Peyer's patch (tissue), 4 donors: ENCODE results near the gene ZC3H11A. TPM values are rescaled to one million over a fixed set of nuclear protein-coding genes. Genes with fewer than 3 reads are reported as not detected.
"Not testable (repeated sequence)": the region's sequence is repeated elsewhere in the genome, so short reads cannot be mapped to it uniquely, and the experiment has no call there.

Experiments used
- DNase-seq, 3 donors: peaks; one replicate each; pipeline ENCODE4 v3.0.0-alpha.2; 2017 to 2019
- H3K27ac ChIP-seq, 4 donors: fragments of 200-600 bp; sonication (generic); one replicate each; pipeline ENCODE4 v1.5.1; 2016 to 2019
- H3K27me3 ChIP-seq, 2 donors: fragments of 200-600 bp; sonication (generic); one replicate each; pipeline ENCODE4 v1.5.1; 2019
- H3K36me3 ChIP-seq, 3 donors: fragments of 200-600 bp; sonication (generic); one replicate each; pipeline ENCODE4 v1.5.1; 2016 to 2019
- H3K4me1 ChIP-seq, 4 donors: fragments of 200-600 bp; sonication (generic); one replicate each; pipeline ENCODE4 v1.5.1; 2016 to 2019
- H3K4me3 ChIP-seq, 4 donors: fragments of 200-600 bp; sonication (generic); 1 replicate in 3 of 4; 2 replicates in 1 of 4; pipeline ENCODE4 v1.5.1; 2016 to 2019; ENCODE audit warnings: mild to moderate bottlenecking in 1 of 4
- H3K9me3 ChIP-seq, 4 donors: fragments of 200-600 bp; sonication (generic); one replicate each; pipeline ENCODE4 v1.5.1; 2016 to 2019; ENCODE audit warnings: mild to moderate bottlenecking in 1 of 4
- POLR2A ChIP-seq, 2 donors: fragments of 450-650 bp; IDR thresholded peaks; one replicate each; pipeline ENCODE4 v1.5.1; 2017; ENCODE audit warnings: antibody characterized with exemption in 2 of 2, mild to moderate bottlenecking in 2 of 2, moderate library complexity in 2 of 2
- total RNA-seq, 4 donors: library from RNA; depleted of rRNA; stranded (reverse); fragments of >200 nt; gene quantifications; one replicate each; pipeline ENCODE4 v1.1.0, GENCODE V29; 2016
- TF ChIP-seq, protein P1 (sequence below), 6 experiments: fragments of 450-650 bp in 4 of 6; fragments of 200-600 bp in 2 of 6; sonication (generic) in 1 of 6; IDR thresholded peaks; one replicate each; pipeline ENCODE4 v1.5.1; 2017 to 2019; ENCODE audit warnings: antibody characterized with exemption in 6 of 6, mild to moderate bottlenecking in 3 of 6, moderate library complexity in 1 of 6

ZC3H11A gene
- total RNA-seq, 4 donors from 2014 or later, result 78.2 to 122 (median 101) TPM

DNA sequence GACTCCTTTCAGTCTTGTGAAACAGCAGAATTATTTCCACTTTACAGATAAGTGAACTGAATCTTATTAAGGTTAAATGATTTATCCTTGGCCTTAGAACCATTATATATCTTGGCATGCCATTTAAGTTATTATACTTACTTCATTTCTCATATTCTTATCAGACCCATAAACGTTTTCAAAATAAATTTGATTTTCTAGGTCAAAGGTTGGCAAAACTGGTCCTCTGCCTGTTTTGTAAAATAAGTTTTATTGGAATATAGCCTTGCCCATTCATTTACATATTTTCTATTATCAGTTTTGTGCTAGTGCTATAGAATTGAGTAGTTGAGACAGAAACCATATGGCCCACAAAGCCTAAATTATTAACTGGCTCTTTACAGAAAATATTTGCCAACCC lies 33.1 kb downstream of the ZC3H11A start:
- Histone ChIP-seq H3K36me3 (peaks cover 0 to 74% (median 0%) of the 10 kb centered on the region in 3 donors), H3K4me1 (no peaks in the 10 kb centered on the region), H3K27me3 (no peaks in the 10 kb centered on the region), H3K9me3 (no peaks in the 10 kb centered on the region), H3K4me3 (no peak overlapping the region), H3K27ac (peak overlapping the region in 2 of 4 donors; percentile 0 to 6)
- no peak for DNase-seq
- TF ChIP-seq POLR2A (IDR thresholded peaks at IDR 0.05), result no peak
- TF ChIP-seq, protein P1, sequence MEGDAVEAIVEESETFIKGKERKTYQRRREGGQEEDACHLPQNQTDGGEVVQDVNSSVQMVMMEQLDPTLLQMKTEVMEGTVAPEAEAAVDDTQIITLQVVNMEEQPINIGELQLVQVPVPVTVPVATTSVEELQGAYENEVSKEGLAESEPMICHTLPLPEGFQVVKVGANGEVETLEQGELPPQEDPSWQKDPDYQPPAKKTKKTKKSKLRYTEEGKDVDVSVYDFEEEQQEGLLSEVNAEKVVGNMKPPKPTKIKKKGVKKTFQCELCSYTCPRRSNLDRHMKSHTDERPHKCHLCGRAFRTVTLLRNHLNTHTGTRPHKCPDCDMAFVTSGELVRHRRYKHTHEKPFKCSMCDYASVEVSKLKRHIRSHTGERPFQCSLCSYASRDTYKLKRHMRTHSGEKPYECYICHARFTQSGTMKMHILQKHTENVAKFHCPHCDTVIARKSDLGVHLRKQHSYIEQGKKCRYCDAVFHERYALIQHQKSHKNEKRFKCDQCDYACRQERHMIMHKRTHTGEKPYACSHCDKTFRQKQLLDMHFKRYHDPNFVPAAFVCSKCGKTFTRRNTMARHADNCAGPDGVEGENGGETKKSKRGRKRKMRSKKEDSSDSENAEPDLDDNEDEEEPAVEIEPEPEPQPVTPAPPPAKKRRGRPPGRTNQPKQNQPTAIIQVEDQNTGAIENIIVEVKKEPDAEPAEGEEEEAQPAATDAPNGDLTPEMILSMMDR (IDR thresholded peaks at IDR 0.05), result no peak

DNA sequence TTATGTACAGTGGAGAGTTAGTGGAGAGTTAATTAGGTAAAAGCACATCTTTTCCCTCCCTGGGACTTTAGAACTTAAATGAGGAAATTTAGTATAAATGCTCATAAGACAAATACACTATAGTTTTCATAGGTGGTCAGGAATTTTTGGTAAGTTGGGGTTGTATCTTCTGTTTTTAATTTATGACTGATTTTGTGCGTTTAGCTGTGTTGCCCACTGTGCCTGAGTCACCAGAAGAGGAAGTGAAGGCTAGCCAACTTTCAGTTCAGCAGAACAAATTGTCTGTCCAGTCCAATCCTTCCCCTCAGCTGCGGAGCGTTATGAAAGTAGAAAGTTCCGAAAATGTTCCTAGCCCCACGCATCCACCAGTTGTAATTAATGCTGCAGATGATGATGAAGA lies 33.8 kb downstream of the ZC3H11A start:
- not testable (repeated sequence) for H3K4me1 ChIP-seq, H3K4me3 ChIP-seq, H3K27me3 ChIP-seq, DNase-seq, H3K9me3 ChIP-seq
- Histone ChIP-seq H3K27ac (peak overlapping the region in 3 of 4 donors; percentile 0 to 27 (median 0)), H3K36me3 (peaks cover 0 to 77% (median 0%) of the 10 kb centered on the region in 3 donors)

DNA sequence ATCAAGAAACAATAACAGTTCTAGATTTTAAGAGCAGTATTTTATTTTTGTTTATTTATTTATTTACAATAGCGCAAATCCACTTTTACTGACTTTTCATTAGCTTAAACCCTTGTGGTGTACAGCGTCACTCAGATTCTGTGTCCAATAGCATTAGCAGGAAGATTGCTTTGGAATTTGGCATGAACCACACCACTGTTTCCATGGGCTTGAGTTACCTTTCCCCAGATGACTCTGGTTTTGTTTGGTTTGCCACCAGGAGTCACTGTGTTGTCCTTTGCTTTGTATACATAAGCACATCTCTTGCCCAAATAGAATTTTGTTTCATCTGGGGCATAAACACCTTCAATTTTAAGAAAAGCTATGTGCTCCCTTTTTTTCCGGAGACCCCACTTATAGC lies 40.1 kb downstream of the ZC3H11A start:
- no peak for TF ChIP-seq POLR2A (IDR thresholded peaks at IDR 0.05)
- TF ChIP-seq, protein P1 (IDR thresholded peaks at IDR 0.05), result no peak
- Histone ChIP-seq H3K36me3 (peaks cover 0 to 100% (median 2%) of the 10 kb centered on the region in 3 donors), H3K4me3 (no peak overlapping the region), H3K4me1 (no peaks in the 10 kb centered on the region), H3K27ac (no peak overlapping the region), H3K9me3 (no peaks in the 10 kb centered on the region), H3K27me3 (no peaks in the 10 kb centered on the region)
- DNase-seq, result no peak

DNA sequence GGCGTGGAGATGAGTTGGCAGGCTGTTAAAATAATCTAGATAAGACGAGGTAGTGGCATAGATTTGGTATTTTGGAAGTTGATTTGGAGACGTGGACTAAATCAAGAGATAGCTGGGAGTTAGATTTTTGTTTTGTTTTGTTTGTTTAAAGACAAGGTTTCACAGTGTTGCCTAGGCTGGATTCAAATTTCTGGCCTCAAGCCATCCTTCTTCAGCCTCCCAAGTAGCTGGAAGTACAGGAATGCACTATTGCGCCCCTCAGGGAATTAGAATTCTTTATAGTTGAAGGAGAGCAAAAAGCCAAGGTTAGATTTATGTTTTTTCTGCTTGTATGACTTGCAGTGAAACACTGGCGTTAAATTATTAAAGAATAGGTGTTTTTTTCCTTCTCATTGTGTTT lies 43.7 kb downstream of the ZC3H11A start:
- no peak for TF ChIP-seq POLR2A (IDR thresholded peaks at IDR 0.05)
- TF ChIP-seq, protein P1 (IDR thresholded peaks at IDR 0.05), result no peak
- no peak for DNase-seq
- no peaks in the 10 kb centered on the region for H3K27me3 ChIP-seq
- peaks cover 0 to 98% (median 2%) of the 10 kb centered on the region in 3 donors for H3K36me3 ChIP-seq
- H3K9me3 ChIP-seq, result no peaks in the 10 kb centered on the region
- H3K27ac ChIP-seq, result no peak overlapping the region
- no peaks in the 10 kb centered on the region for H3K4me1 ChIP-seq
- no peak overlapping the region for H3K4me3 ChIP-seq

DNA sequence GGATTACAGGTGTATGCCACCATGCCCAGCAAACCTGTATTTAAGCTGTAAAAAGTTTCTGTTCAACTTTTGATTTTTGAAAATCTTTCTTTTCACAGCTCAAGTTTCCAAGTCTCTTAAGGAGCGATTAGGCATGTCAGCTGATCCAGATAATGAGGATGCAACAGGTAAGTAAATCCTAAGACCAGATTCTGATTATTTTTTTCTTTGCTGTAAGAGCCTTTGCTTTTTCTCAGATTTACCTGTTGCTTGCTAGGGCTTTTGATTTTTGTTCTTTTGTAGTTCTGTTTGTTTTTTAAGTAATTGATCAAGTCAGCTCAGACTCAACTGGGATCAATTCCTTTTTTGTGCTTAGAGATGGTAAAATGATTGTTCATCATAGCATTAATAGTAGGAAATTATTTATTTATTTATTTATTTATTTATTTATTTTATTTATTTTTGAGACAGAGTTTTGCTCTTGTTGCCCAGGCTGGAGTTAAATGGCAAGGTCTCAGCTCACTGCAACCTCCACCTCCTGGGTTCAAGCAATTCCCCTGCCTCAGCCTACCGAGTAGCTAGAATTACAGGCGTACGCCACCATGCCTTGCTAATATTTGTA lies 44.9 kb downstream of the ZC3H11A start:
- Histone ChIP-seq H3K4me1 (no peaks in the 10 kb centered on the region), H3K9me3 (no peaks in the 10 kb centered on the region), H3K36me3 (peaks cover 0 to 88% (median 2%) of the 10 kb centered on the region in 3 donors), H3K27ac (no peak overlapping the region), H3K4me3 (no peak overlapping the region), H3K27me3 (no peaks in the 10 kb centered on the region)
- TF ChIP-seq POLR2A (IDR thresholded peaks at IDR 0.05), result no peak
- TF ChIP-seq, protein P1 (IDR thresholded peaks at IDR 0.05), result no peak
- no peak for DNase-seq

DNA sequence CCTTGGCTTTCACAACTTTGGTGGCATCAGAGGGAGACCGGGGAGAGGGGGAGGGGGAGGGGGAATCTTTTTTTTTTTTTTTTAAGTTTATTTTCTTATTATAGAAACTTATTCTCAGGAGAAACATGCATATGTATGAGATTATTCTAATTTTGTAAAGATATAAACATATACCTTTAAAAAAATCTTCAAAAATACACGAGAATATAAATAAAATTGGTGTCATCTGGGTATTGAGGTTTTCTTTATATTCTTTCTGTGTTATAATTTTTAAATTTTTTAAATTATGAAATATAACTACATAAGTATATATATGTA lies 47.1 kb downstream of the ZC3H11A start:
- TF ChIP-seq POLR2A (IDR thresholded peaks at IDR 0.05), result no peak
- TF ChIP-seq, protein P1 (IDR thresholded peaks at IDR 0.05), result no peak
- Histone ChIP-seq H3K4me3 (no peak overlapping the region), H3K36me3 (peaks cover 0 to 80% (median 2%) of the 10 kb centered on the region in 3 donors), H3K9me3 (no peaks in the 10 kb centered on the region), H3K4me1 (no peaks in the 10 kb centered on the region), H3K27ac (no peak overlapping the region), H3K27me3 (no peaks in the 10 kb centered on the region)
- DNase-seq, result no peak
